ENCODE results near the gene FAM110A.
A peak's percentile ranks its signal among the peaks of the same experiment; 100 is the strongest.
"Not testable (repeated sequence)": the region's sequence is repeated elsewhere in the genome, so short reads cannot be mapped to it uniquely, and the experiment has no call there.

Gene FAM110A

DNA sequence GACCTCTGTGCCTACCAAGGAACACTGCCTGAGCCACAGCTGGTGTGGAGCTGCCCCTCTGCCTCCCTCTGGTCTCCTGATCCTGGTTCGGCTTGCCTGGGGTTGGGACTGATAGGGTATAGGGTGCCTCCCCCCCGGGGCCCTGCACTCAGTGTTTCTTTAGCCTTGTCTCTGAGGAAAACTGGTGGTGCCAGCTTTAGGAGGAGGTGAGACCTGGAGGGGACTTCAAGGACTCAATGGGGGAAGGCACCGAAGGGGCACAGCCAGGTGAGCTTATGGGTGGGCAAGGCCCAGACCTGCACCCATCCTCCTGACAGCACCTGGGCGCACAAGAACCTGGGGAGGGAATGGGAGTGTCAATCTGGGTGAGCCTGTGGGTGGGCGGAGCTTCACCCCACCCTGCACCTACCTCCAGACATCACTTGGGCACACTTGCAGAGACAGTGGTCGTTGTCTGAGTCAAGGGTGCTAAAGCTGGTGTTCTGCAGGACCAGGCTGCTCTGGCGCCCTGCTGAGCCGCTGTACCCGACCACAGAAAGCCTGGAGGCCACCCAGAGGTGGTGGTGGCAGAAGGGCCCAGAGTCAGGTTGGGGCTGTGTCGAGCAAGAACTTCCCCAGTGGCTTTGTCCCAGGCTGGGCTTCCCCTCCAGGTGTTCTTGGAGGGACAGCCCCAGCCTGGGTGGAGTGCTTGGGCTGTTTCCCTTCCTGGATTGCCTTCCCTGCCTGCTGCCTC, 40.5 kb downstream of the FAM110A start:
- no peak for DNase-seq (ENCODE audit: low read depth)

DNA sequence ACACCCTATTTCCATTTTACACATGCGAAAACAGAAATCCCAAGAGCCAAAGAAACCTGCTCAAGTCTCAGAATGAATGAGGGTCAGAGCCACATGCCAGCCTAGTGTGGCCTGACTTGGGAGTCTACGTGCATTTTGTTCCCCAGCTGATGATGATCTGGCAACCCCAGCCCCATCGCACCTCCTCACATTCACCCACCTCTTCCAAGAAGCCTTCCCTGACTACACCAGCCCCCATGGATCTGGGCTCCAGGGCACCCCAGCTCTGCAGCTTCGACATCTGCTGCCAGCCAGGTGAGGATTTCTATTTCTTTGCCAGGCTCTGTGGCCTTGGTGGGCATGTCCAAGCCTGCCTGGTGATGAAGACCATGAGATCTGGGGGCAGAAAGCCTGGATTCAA, 41.6 kb downstream of the FAM110A start:
- no peak for DNase-seq (ENCODE audit: low read depth)

DNA sequence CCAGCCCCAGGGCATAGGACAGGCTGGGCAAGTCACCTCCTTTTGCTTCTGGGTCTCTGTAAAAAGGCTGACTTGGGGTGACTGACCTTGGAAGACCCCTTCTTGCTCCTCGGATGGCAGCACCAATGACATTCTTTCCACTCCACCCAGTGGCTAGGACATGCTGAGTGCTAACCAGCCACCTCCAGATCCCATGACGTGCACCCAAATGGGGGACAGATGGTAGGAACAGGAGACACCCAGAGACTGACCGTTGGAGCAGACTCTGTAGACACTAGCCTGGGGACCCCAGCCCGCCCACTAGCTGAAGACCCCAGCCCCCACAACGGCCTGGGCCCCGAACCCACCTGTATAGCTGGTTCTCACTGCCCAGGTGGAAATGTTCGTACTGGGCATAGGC, 44.3 kb downstream of the FAM110A start:
- no peak for DNase-seq (ENCODE audit: low read depth)

DNA sequence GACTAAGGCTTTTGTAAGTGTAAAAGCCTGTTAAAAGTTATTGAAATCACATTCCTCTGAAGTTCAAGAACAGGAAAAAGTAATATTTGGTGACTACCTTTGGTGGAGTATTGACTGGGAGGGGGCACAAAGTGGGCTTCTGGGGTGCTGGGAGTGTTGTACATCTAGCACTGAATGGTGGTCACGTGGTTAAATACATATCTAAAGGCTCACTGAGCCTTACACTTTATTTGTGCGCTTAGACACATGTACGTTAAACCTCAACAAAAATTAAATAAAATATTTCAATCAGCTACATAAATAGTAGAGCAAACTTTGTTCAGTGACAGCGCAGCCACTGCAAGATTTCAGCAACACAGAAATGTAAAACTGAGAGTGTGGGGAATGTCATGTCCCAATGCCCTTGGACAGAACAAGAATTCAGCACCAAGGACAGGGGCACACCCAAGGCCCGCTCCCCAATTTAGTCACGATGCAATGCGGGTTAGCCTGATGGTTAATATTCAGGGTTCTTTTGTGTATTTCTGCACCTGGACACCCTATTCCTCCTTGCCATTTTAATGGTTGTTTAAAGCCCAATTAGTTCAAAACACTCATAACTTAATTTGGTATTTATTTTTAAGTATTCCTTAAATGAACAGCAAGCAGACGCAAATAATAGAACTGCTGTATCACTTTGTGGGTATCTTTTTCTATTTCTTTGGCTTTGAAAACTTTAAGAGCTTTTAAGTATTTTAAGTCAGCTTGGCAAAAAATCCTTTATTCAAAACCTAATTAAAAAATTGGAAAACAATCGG, 45.2 kb downstream of the FAM110A start:
- peak; percentile 19 for DNase-seq (ENCODE audit: low read depth)

DNA sequence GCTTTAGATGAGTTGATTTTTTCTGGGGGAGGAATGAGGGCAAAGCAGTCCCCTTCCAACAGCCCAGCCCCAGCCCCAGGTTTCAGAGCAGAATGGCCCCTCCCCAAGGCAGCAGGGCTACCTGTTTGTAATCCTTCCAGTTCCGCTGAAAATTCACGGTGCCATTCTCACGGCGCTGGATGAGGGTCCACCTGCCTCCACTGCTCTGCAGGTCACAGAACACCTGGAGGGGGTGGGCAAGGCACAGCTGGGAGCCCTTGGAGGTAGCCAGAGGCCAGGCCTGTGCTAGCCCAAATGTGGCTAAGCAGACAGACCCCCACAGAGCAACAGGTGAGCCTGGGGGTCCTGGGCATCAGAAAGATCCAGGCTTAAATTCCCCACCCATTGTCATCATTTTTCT, 46.1 kb downstream of the FAM110A start:
- no peak for DNase-seq (ENCODE audit: low read depth)

DNA sequence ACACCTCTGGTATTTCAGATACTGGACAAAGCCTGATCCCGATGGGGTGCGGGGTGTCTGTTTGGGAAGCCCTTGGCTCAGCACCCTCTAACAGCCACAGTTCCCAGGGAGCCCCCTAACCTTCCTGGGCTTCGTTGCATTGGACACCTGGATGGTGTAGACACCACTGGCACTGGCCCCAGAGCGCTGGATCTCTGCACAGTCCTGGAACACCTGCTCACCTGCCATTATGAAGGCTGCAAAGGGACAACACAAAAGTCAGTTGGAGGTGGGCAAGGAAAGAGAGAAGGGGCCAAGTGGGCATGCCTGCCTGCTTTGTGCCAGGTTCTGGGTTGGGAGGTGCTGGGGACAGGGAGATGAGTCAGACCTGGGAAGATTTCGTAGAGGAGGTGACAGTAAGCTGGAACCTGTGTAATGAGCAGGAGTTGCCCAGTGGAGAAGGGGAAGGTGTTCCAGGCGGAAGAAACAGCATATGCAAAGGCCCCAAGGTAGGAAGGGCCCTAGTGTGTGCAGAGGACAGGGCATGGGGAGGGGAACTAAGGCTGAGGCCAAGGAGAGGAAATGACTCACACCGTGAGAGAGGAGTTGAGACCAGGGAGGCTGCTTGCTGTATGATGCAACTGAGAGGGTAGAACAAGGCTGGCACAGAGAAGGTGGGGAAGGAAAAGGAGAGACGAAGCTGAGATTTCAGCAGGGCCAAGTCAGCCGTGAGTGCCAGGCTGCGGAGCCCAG, 47.7 kb downstream of the FAM110A start:
- DNase-seq (ENCODE audit: low read depth), result peak; percentile 77

DNA sequence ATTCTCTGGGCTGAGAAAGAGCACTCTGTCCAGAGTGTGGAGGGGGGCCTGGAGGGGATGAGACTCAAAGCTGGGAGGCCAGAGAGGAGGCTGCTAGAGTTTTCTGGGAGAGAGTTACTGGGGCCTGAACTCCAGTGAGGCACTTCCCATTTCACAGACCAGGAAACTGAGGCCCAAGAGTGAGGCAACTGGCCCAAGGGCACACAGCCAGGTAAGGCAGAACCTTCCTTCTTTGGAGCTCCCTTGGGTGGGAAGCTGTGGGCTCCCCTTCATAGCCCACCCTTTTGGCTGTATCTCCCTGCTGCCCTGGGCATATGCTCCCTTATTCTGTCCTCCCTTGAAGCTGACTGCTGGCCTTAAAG, 48.2 kb downstream of the FAM110A start:
- DNase-seq (ENCODE audit: low read depth), result no peak

DNA sequence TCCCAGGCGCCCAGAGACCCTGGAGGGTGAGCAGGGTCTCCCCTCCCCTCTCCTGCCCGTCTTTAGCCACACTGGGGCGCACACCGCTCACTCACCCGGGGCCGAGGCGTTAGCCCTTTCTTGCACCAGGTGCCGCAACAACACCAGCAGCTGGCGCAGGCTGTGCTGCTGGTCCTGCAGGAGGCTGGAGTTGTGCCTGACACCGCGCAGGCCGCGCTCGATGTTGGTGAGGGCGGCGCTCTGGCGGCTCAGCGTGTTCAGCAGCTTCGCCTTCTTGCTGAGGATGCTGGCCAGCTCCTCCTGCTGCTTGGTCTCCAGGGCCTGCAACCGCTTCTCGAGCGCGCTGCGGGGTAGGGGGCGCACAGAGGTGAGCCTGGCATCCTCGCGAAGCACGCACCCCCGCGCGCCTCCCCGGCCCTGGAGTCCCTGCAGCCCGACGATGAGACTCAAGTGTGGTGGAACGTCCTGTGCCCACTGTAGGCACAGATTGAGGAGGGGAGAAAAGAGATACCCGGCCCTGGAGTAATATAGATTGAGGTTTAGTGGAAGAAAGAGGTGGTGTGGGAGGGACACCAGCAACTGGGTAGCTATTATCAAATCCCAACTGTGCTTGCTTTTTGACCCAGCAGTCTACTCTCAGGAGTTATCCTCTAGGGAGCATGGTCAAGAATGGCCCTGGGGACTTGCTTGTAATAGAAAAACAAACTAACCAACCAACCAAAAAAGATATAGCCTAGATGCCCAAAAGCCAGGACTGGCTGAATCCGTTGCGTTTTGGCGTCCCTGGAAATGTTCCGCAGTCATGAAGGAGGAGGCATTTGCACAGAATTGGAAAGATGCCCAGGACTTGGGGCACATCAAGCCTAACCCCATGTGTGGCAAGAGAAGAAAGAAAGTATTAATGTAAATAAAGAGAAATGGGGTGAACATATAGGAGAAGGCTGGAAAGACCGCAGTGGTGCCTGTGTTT, 51.8 kb downstream of the FAM110A start:
- DNase-seq (ENCODE audit: low read depth), result peak; percentile 29

DNA sequence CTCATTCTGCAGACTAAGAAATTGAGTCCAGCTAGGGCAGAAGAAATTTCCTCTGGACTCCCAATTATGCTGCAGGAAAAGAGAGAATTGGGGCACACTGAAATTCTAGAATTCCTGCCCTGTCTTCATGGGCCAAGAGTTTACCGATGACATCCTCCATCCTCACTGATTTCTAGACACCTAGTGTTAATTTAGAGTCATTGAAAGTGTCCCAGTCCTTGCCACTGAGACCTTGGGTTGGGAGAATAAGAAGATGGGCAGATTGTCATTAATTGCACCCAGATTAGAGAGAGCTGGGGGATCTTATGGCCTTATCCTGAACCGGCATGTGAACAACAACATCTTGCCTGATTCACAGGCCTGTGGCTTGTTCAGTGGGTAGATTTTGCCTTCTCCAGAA, 53.6 kb downstream of the FAM110A start:
- DNase-seq (ENCODE audit: low read depth), result no peak

DNA sequence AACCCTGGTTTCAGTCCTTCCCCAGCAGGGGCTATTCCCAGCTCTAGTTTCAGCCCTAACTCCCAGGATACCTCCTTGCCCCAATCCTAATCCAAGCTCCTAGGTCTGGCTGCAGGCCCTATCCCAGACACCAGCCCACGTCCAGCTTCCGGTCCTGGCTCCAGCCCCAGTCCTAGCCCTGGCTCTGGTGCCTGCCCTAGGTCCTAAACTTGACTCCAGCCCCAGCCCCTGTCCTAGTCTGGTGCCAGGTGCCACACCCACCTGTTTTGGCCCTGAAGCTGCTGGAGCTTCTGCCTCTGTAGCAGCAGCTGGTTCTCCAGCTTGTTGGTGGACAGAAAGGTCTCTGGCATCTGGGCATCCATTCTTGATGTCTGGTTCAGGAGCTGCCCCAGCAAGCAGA, 54.5 kb downstream of the FAM110A start:
- DNase-seq (ENCODE audit: low read depth), result no peak

DNA sequence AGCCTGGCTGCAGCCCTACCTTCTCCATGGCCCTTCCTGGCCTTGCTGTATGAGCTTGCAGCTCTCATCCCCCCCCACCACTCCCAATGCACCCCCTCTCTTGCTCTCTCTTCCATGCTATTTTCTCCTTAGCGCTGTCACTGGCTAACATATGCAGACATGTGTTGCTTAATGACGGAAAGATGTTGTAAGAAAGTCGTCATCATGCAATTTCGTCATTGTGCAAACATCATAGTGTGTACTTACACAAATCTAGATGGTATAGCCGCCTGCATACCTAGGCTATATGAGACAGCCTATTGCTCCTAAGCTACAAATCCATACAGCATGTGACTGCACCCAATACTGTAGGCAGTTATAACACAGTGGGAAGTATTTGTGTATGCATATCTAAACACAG, 55.6 kb downstream of the FAM110A start:
- no peak for DNase-seq (ENCODE audit: low read depth)

DNA sequence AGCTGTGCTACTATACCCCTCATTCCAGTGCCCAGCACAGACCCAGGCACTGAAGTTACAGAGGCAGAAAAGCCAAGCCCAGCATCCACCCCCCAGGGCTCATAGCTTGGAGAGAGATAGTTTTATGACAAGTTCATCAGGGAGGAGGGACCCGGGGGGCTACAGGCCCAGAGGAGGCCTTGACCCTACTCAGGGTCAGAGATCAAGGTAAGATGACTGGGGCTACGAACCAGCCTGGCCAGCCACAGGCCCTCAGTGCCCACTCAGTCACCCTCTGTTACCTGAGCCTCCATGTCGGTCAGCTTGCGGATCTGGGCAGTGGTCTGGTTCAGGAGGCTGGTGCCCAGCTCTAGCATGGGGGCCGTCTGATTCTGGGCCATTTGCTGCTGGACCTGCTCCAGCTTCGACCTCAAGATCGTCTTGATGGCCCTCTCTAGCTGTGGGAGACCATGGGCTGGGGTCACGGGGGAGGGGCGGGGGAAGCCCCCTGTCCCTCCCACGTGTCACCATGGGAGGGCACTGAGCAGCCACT, 56.5 kb downstream of the FAM110A start:
- DNase-seq (ENCODE audit: low read depth), result no peak

DNA sequence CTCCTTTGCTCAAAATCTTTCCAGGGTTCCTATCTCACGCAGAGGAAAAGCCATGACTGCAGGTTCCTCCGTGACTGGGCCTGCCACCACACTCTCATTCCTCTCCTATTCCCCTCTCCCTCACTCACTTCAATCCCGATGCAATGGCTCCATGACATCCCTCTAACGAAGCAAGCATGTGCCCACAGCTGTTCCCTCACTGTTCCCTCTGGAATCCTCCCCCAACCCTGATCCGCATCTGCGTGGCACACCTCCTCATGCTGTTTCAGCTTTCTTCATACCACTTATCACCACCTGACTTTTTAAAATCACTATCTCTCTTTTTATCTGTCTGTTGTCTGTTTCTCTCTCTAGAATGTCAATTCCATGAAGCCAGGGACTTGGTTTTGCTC, 57.1 kb downstream of the FAM110A start:
- no peak for DNase-seq (ENCODE audit: low read depth)

DNA sequence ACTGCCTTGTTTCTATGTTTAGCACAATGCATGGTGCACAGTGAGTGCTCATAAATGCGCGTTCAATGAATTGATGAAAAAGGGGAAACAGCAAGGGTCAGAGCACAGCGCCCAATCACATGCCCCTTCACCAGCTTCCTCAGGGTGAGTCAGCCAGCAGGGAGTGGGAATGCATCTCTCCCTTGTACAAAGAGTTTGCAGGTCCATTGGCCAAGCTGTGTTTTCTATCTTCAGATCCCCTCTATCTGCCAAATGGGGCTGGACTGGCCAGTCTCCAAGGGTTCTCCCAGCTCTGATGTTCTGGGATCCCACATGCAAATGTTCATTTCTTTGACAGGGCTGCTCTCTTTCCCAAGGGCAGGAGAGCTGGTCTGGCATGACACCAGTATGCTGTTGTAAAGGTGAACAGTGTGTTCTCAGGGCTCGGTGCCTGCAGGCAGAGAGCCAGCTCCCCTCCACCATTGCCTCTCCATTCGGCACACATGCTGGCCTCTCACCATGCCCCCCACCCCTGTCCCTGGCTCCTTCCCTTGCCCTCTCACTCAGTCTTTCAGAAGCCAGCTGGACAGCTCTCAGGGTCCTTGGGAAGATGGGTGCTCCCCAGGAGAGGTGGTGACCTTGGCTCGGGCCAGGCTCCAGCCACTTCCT, 57.7 kb downstream of the FAM110A start:
- no peak for DNase-seq (ENCODE audit: low read depth)

DNA sequence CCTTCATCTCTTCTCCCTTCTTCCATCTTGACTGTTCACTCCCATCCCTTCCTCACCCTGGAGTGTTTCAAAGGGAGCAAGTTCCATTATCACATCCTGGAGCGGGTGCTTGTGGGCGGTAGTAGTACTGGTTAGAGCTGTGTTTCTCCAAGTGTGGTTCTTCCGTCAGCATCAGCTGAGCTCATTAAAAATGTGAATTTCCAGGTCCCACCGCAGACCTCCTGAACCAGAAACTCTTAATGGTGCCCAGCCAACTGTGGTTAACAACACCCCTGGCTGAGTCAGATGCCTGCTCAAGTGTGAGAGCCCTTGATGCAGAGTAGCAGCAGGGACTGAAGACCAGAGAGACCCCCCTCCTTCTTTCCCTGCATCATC, 58.2 kb downstream of the FAM110A start:
- no peak for DNase-seq (ENCODE audit: low read depth)

DNA sequence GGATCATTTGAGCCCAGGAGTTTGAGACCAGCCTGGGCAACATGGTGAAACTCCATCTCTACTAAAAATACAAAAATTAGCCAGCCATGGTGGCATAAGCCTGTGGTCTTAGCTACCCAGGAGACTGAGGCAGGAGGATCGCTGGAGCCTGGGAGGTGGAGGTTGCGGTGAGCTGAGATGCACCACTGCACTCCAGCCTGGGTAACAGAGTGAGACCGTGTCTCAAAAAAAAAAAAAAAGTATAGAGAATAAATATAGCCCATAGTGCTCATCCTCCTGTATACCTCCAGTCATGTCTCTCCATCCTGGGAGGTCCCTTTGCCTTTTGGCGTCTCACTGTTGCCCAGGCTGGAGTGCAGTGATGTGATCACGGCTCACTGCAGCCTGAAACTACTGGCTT, 58.9 kb downstream of the FAM110A start:
- not testable (repeated sequence) for DNase-seq (ENCODE audit: low read depth)
